Measurements from ENCODE around the gene MEGF10.

The MEGF10 gene

DNA sequence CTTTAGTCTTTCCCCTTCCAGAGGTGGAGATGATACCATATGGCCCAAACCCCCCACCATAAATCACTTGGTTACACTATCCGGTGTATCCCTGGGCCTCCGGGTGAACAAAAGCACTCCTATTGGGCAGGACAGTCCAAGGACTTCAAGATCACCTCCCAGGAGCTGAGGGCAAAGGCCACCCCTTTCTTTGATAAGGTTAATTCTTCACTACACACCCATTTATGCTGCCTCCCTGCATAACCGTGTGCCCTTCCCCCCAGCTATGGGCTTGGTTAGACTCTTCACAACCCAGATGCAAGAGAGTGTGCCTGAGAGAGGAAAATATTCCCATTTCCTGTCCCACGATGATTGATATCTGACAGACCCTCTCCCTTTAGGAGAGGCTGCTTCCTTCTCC, 162.0 kb downstream of the MEGF10 start:
- H3K36me3 Mint-ChIP-seq (ENCODE audit: low read depth), result no peaks in the 10 kb centered on the region
- H3K4me1 Mint-ChIP-seq (ENCODE audit: low read depth), result no peaks in the 10 kb centered on the region
- H3K27me3 Mint-ChIP-seq (ENCODE audit: low read depth), result no peaks in the 10 kb centered on the region
- H3K4me3 Mint-ChIP-seq, result no peak overlapping the region
- H3K27ac Mint-ChIP-seq, result no peak overlapping the region
- no peaks in the 10 kb centered on the region for H3K9me3 Mint-ChIP-seq

DNA sequence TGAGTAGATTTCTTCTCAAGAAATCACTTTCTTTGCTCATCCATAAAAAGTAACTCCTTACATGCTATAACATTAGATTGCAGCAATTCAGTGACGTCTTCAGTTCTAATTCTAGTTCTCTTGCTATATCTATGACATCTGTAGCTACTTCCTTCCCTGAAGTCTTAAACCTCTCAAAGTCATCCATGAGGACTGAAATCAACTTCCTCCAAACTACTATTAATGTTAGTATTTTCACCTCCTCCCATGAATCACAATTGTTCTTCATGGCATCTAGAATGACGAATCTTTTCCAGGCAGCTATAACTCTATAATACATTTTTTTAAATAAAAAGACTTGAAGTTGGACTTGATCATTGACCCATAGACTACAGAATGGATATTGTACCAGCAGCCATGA, 180.6 kb downstream of the MEGF10 start:
- H3K4me3 Mint-ChIP-seq, result no peak overlapping the region
- no peaks in the 10 kb centered on the region for H3K36me3 Mint-ChIP-seq (ENCODE audit: low read depth)
- peaks cover 16% of the 10 kb centered on the region for H3K27me3 Mint-ChIP-seq (ENCODE audit: low read depth)
- no peak overlapping the region for H3K27ac Mint-ChIP-seq
- no peaks in the 10 kb centered on the region for H3K9me3 Mint-ChIP-seq
- H3K4me1 Mint-ChIP-seq (ENCODE audit: low read depth), result no peaks in the 10 kb centered on the region

DNA sequence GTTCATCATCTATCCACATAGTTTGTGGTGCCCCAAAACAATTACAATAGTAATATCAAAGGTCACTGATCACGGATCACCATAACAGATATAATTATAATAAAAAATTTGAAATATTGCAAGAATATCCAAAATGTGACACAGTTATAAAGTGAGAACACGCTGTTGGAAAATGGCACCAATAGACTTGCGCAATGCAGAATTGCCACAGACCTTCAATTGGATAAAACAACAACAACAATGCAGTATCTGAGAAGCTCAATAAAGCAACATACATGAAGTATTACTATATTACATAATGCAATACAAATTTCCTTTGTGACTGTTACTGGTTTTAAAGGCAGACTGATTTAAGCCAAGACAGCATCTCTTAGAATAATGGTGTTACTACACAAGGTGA, 182.1 kb downstream of the MEGF10 start:
- H3K27ac Mint-ChIP-seq, result no peak overlapping the region
- H3K4me3 Mint-ChIP-seq, result no peak overlapping the region
- H3K36me3 Mint-ChIP-seq (ENCODE audit: low read depth), result no peaks in the 10 kb centered on the region
- peaks cover 15% of the 10 kb centered on the region for H3K27me3 Mint-ChIP-seq (ENCODE audit: low read depth)
- no peaks in the 10 kb centered on the region for H3K9me3 Mint-ChIP-seq
- H3K4me1 Mint-ChIP-seq (ENCODE audit: low read depth), result no peaks in the 10 kb centered on the region

DNA sequence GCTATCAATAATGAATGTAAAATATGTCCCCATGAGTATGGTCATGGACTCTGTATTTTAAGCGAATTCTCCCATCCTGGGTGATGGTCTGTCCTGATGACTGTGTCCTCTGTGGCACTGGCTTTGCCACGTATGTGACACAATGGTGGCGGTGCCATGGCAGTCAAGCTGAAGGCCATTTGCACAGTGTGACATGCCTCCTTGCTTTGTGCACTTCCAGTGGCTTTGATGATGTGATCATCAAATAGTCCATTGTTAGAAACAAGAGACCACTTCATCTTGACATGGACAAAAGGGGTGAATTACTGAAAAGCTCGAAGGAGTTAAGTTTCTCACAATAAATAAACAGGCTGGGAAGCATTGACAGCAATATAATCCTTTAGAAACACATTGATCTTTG, 195.9 kb downstream of the MEGF10 start:
- Mint-ChIP-seq H3K4me3 (no peak overlapping the region), H3K4me1 (ENCODE audit: low read depth) (no peaks in the 10 kb centered on the region), H3K27ac (no peak overlapping the region), H3K9me3 (no peaks in the 10 kb centered on the region), H3K27me3 (ENCODE audit: low read depth) (peaks cover 30% of the 10 kb centered on the region), H3K36me3 (ENCODE audit: low read depth) (no peaks in the 10 kb centered on the region)

DNA sequence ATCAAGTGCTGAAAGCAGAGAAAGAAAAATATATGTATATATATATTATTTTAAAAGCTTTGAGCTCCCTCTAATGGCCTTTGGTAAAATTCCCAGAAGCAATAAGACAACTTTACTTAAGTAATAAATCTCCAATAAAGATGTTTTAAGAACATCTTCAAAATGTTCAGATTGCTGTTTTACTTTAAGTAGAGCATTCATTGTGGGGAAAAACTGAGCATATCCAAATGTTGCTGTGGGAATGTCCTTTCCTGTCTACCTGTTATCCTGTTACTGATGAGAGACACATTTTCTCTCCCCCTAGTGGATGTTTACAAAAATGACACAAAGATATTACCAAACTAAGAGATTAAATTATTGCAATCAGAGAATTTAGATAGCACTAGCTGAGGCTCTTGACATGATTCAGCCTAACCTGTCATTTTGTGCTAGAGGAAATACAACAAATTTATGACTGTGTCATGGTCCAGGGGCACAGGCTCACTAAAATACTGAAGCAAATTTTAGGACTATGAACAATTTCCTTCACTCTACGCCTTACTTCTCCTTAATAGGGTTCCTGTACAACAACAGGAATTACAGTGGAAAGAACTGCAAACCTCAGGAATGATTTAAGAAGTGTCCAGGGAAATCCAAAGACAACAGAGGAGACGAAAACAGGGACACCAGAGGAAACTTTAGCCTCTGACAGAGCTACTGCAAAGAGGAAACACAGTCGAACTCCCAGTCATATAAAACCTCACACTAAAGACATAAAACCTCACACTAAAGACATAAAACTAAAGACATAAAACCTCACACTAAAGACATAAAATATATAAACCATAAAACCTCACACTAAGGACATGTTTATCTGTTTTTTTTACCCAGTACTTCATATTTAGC, 202.5 kb downstream of the MEGF10 start:
- H3K36me3 Mint-ChIP-seq (ENCODE audit: low read depth), result no peaks in the 10 kb centered on the region
- peaks cover 47% of the 10 kb centered on the region for H3K27me3 Mint-ChIP-seq (ENCODE audit: low read depth)

DNA sequence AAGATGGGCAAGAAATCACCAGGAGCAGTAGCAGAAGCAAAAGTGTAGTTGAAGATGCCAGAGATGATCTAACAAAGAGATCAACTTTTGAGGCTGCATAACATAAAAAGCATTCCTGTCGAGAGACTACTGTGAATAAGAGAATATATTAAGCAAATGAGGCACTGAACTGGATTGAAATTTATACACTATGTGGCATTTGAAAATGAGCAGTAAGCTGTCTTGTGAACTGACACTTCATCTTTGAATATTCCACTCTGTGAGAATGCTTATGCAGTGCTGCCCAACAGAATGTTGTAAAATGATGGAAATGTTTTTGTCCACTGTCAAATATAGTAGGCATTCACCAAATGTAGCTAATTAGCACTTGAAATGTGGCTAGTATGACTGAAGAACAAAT, 208.0 kb downstream of the MEGF10 start:
- Mint-ChIP-seq H3K4me1 (ENCODE audit: low read depth) (no peaks in the 10 kb centered on the region), H3K27me3 (ENCODE audit: low read depth) (peaks cover 32% of the 10 kb centered on the region), H3K9me3 (no peaks in the 10 kb centered on the region), H3K36me3 (ENCODE audit: low read depth) (no peaks in the 10 kb centered on the region), H3K27ac (no peak overlapping the region), H3K4me3 (no peak overlapping the region)

More for the DNA sequence above, 202.5 kb downstream of the MEGF10 start:
- no peak overlapping the region for H3K27ac Mint-ChIP-seq
- H3K9me3 Mint-ChIP-seq, result no peaks in the 10 kb centered on the region
- no peak overlapping the region for H3K4me3 Mint-ChIP-seq
- H3K4me1 Mint-ChIP-seq (ENCODE audit: low read depth), result no peaks in the 10 kb centered on the region

DNA sequence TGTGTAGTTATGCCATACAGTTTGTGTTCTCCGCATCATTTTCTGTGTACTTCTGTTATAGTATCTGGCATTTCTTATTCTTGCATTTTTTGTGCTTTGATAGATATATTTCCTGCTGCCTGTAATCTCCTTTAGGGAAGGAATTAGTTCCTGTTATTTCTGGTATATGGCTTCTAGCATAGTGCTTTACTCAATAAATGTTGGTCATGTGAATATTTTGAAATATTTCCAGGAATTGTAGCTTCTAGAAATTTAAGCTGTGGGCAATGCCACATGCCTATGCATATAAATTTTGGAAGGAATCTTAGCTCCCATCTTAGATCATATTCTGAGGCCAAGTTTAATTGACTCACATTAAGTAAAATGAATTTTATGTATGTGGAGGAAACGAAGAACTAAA, 215.3 kb downstream of the MEGF10 start:
- Mint-ChIP-seq H3K9me3 (no peaks in the 10 kb centered on the region), H3K4me3 (no peak overlapping the region), H3K4me1 (ENCODE audit: low read depth) (no peaks in the 10 kb centered on the region), H3K27ac (no peak overlapping the region), H3K36me3 (ENCODE audit: low read depth) (no peaks in the 10 kb centered on the region), H3K27me3 (ENCODE audit: low read depth) (peaks cover 38% of the 10 kb centered on the region)

DNA sequence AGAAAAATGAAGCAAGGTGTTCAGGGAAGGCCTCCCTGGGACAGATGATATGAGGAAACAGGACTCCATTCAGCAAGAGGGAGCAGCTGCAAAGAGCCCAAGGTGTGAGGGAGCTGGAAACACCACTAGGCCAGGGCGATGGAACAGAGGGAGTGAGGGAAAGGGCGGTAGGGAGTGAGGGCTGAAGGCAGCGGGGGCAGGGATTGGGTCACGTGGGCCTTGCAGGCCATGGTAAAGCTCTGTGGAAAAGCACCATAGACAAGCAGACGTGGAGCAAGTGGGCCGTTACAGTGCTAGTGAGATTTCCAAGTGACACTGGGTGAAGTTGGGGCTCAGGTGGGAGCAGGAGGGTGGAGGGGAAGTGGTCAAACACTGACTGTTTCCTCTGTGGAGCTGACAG, 216.0 kb downstream of the MEGF10 start:
- Mint-ChIP-seq H3K9me3 (no peaks in the 10 kb centered on the region), H3K4me3 (no peak overlapping the region), H3K27ac (no peak overlapping the region), H3K36me3 (ENCODE audit: low read depth) (no peaks in the 10 kb centered on the region), H3K4me1 (ENCODE audit: low read depth) (no peaks in the 10 kb centered on the region), H3K27me3 (ENCODE audit: low read depth) (peaks cover 41% of the 10 kb centered on the region)

DNA sequence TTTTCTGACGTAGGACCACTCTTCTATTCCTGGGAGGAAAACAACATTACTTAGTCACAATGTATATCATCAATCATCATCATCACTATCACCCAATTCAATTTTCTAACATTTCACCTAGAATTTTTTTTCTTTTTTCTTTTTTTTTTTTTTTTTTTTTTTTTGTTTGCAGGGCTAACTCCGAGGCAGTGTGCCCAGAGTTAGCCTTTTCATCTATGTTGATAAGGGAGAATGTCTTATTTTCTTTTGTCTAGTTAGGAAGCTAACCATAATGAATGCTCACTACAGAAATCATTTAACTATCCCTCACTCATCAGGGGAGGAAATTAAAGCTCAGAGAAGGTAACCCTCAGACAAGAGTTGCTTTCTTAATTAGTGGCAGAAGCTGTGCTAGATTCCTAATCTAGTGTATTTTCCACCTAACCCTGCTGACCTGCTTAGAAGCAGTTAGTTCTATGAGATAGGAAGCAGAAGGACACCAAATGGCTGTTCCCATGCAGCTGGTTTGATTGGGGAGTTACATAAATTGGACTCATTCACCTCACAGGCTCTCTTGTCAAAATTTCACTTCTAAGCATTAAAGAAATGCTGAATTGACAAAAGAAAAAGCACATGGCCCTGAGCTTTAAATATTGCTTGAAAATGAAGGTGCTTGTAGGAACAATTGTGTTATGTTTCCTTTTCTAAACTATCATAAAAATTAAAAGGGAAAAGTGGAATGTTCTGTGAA, 218.2 kb downstream of the MEGF10 start:
- Mint-ChIP-seq H3K4me1 (ENCODE audit: low read depth) (no peaks in the 10 kb centered on the region), H3K27me3 (ENCODE audit: low read depth) (peaks cover 48% of the 10 kb centered on the region), H3K36me3 (ENCODE audit: low read depth) (no peaks in the 10 kb centered on the region), H3K9me3 (no peaks in the 10 kb centered on the region), H3K27ac (no peak overlapping the region), H3K4me3 (no peak overlapping the region)
